Measurements from ENCODE around the gene ATG7. TPM values are rescaled to one million over a fixed set of nuclear protein-coding genes. Genes with fewer than 3 reads are reported as not detected.

The ATG7 gene
- total and polyA plus RNA-seq, 12 donors: 9.1 to 118 (median 40.0) TPM

GRCh38 chr3:11245827-11246662 is 26.2 kb upstream of the ATG7 start:
- TF ChIP-seq CTCF (IDR thresholded peaks at IDR 0.05): no peak
- no peak for TF ChIP-seq POLR2A (IDR thresholded peaks at IDR 0.05)
- Histone ChIP-seq H3K27me3 (no peaks in the 10 kb centered on the region), H3K36me3 (replicated peaks in 1 of 2) (no peaks in the 10 kb centered on the region), H3K27ac (no peak overlapping the region), H3K4me1 (replicated peaks in 1 of 2) (no peaks in the 10 kb centered on the region), H3K9me3 (replicated peaks in 1 of 3) (no peaks in the 10 kb centered on the region), H3K4me3 (no peak overlapping the region)
- 83 to 89% (median 88%) methylated on average over 6 of the region's 6 CpGs for WGBS, 4 donors
- DNase-seq: no peak
- intact Hi-C loops (cut with DNase I): no loop called here

- intact Hi-C loops (cut with DNase I): no loop called here
- TF ChIP-seq CTCF (IDR thresholded peaks at IDR 0.05) (no peak), POLR2A (IDR thresholded peaks at IDR 0.05) (no peak)
- Histone ChIP-seq H3K9me3 (replicated peaks in 1 of 3) (no peaks in the 10 kb centered on the region), H3K36me3 (replicated peaks in 1 of 2) (no peaks in the 10 kb centered on the region), H3K27me3 (no peaks in the 10 kb centered on the region), H3K4me1 (replicated peaks in 1 of 2) (no peaks in the 10 kb centered on the region), H3K4me3 (no peak overlapping the region), H3K27ac (no peak overlapping the region)
- WGBS, 4 donors: 68 to 87% (median 87%) methylated on average over 2 of the region's 2 CpGs
- no peak for DNase-seq
These were observed 25.6 kb upstream of the ATG7 start for GRCh38 chr3:11246663-11246970.

GRCh38 chr3:11247362-11247761 is 24.8 kb upstream of the ATG7 start:
- intact Hi-C loops (cut with DNase I): no loop called here
- Histone ChIP-seq H3K27ac (no peak overlapping the region), H3K4me1 (replicated peaks in 1 of 2) (no peaks in the 10 kb centered on the region), H3K9me3 (replicated peaks in 1 of 3) (no peaks in the 10 kb centered on the region), H3K27me3 (no peaks in the 10 kb centered on the region), H3K4me3 (no peak overlapping the region), H3K36me3 (replicated peaks in 1 of 2) (no peaks in the 10 kb centered on the region)
- 76 to 85% (median 79%) methylated on average over 7 to 8 of the region's 8 CpGs for WGBS, 4 donors
- TF ChIP-seq CTCF (IDR thresholded peaks at IDR 0.05) (no peak), POLR2A (IDR thresholded peaks at IDR 0.05) (no peak)
- DNase-seq: no peak

- no peaks in the 10 kb centered on the region for H3K27me3 ChIP-seq
- intact Hi-C loops (cut with DNase I): no loop called here
- H3K4me1 ChIP-seq (replicated peaks in 1 of 2): no peaks in the 10 kb centered on the region
These were observed 23.6 kb upstream of the ATG7 start for GRCh38 chr3:11248596-11248995.

More at GRCh38 chr3:11248596-11248995, 23.6 kb upstream of the ATG7 start:
- DNase-seq: no peak
- no peak overlapping the region for H3K27ac ChIP-seq
- H3K4me3 ChIP-seq: no peak overlapping the region
- no peaks in the 10 kb centered on the region for H3K9me3 ChIP-seq (replicated peaks in 1 of 3)
- 88 to 95% (median 90%) methylated on average over 6 of the region's 6 CpGs for WGBS, 4 donors
- TF ChIP-seq POLR2A (IDR thresholded peaks at IDR 0.05) (no peak), CTCF (IDR thresholded peaks at IDR 0.05) (no peak)
- no peaks in the 10 kb centered on the region for H3K36me3 ChIP-seq (replicated peaks in 1 of 2)
